GM03348 (cell line): ENCODE data around the gene KRTAP10-4.
"Not testable (repeated sequence)": the region's sequence is repeated elsewhere in the genome, so short reads cannot be mapped to it uniquely, and the experiment has no call there.

Experiments used
- DNase-seq: peaks from one replicate; pipeline ENCODE4 v3.0.0; 2012; ENCODE audit warnings: low spot score

KRTAP10-4 gene

GRCh38 chr21:44599264-44600029 lies 25.9 kb downstream of the KRTAP10-4 start:
- DNase-seq = no peak

- not testable (repeated sequence) for DNase-seq
Observed at GRCh38 chr21:44600118-44600978, 26.8 kb downstream of the KRTAP10-4 start, which contains the start of gene KRTAP10-7. KRTAP10-7 (plus strand) TSS chr21:44600597; CDS start chr21:44600622, 25 bp downstream.

- DNase-seq = not testable (repeated sequence)
Observed at GRCh38 chr21:44601091-44601490, 27.6 kb downstream of the KRTAP10-4 start.

- DNase-seq = no peak
Observed at GRCh38 chr21:44601596-44602462, 28.3 kb downstream of the KRTAP10-4 start.

GRCh38 chr21:44602463-44602850 lies 28.9 kb downstream of the KRTAP10-4 start:
- no peak for DNase-seq

- no peak for DNase-seq
Observed at GRCh38 chr21:44603109-44603875, 29.8 kb downstream of the KRTAP10-4 start.

GRCh38 chr21:44603911-44604310 lies 30.4 kb downstream of the KRTAP10-4 start:
- no peak for DNase-seq

- no peak for DNase-seq
Observed at GRCh38 chr21:44606495-44606894, 33.0 kb downstream of the KRTAP10-4 start.

- DNase-seq = no peak
Observed at GRCh38 chr21:44609193-44609592, 35.7 kb downstream of the KRTAP10-4 start.

GRCh38 chr21:44610157-44610843 lies 36.8 kb downstream of the KRTAP10-4 start:
- not testable (repeated sequence) for DNase-seq

- DNase-seq = no peak
Observed at GRCh38 chr21:44611551-44611950, 38.0 kb downstream of the KRTAP10-4 start.

GRCh38 chr21:44612029-44612486 lies 38.5 kb downstream of the KRTAP10-4 start, which contains the start of gene KRTAP10-8:
KRTAP10-8 (plus strand) TSS chr21:44612079; CDS start chr21:44612101, 22 bp downstream.
- DNase-seq = no peak

GRCh38 chr21:44612669-44613229 lies 39.2 kb downstream of the KRTAP10-4 start:
- DNase-seq = no peak

GRCh38 chr21:44613386-44614155 lies 40.0 kb downstream of the KRTAP10-4 start:
- DNase-seq = no peak

GRCh38 chr21:44614161-44614631 lies 40.7 kb downstream of the KRTAP10-4 start:
- DNase-seq = no peak

GRCh38 chr21:44614961-44615391 lies 41.4 kb downstream of the KRTAP10-4 start:
- DNase-seq = no peak

- DNase-seq = no peak
Observed at GRCh38 chr21:44615466-44615865, 41.9 kb downstream of the KRTAP10-4 start.

- DNase-seq = no peak
Observed at GRCh38 chr21:44615911-44616590, 42.5 kb downstream of the KRTAP10-4 start.

- DNase-seq = no peak
Observed at GRCh38 chr21:44616591-44616926, 43.0 kb downstream of the KRTAP10-4 start.
